Endothelial cell of umbilical vein (primary cell): ENCODE measurements around the gene KCNC1. TPM values are rescaled to one million over a fixed set of nuclear protein-coding genes. Genes with fewer than 3 reads are reported as not detected.

Source experiments
- BruUV-seq: library from RNA; stranded (reverse); fragments of 400-500 nt; replicated peaks from 2 replicates; lab custom pipeline; 2021; lab: Mats Ljungman, UMichigan
- CTCF ChIA-PET: fragments of 300-600, 350-600 bp; sonication (Branson Sonifier 250); formaldehyde crosslinking; loops from one replicate; lab custom pipeline; 2021; ENCODE audit warnings: antibody characterized with exemption, inconsistent platforms; lab: Charles Lee
- POLR2A ChIA-PET: fragments of 300-600, 350-600 bp; sonication (Branson Sonifier 250); formaldehyde crosslinking; loops from one replicate; lab custom pipeline; 2021; ENCODE audit warnings: antibody characterized with exemption, inconsistent platforms; lab: Charles Lee
- DNase-seq: peaks from one replicate; pipeline ENCODE4 v3.0.0-alpha.2; 2011; ENCODE audit warnings: low read depth, low spot score
- FAIRE-seq: peaks from 2 replicates; lab custom pipeline; 2011; peaks lifted over from hg19 to GRCh38; lab: Jason Lieb, UNC
- H2AFZ ChIP-seq: 2 replicates; pipeline ENCODE4 v1.6.0; 2012; ENCODE audit warnings: low read depth, low read length, control low read depth, inconsistent platforms
- H3K27ac ChIP-seq: 2 replicates; pipeline ENCODE4 v1.5.1; 2011; ENCODE audit warnings: low read depth, mild to moderate bottlenecking, control low read depth, low read length, moderate library complexity; ENCODE audit not compliant: insufficient read depth
- H3K27me3 ChIP-seq, 2 experiments: 2 replicates each; pipeline versions ENCODE4 v1.6.0 to v1.6.1; 2011; ENCODE audit warnings: low read length in 2 of 2, mixed read lengths in 1 of 2; ENCODE audit not compliant: control insufficient read depth in 2 of 2, insufficient read depth in 2 of 2
- H3K36me3 ChIP-seq, 2 experiments: 2 replicates in 1 of 2; 3 replicates in 1 of 2; pipeline ENCODE4 v1.5.1; 2011; ENCODE audit warnings: low read length in 2 of 2, mild to moderate bottlenecking in 1 of 2, moderate library complexity in 1 of 2; ENCODE audit not compliant: control insufficient read depth in 2 of 2, insufficient read depth in 2 of 2; ENCODE audit errors: extremely low read depth in 1 of 2
- H3K4me1 ChIP-seq: 3 replicates; pipeline ENCODE4 v1.5.1; 2011; ENCODE audit warnings: mild to moderate bottlenecking, low read length; ENCODE audit not compliant: control insufficient read depth, insufficient read depth; ENCODE audit errors: extremely low read depth
- H3K4me2 ChIP-seq: 2 replicates; pipeline ENCODE4 v1.6.1; 2011; ENCODE audit warnings: low read length, control low read depth, mixed read lengths; ENCODE audit not compliant: insufficient read depth
- H3K4me3 ChIP-seq, 3 experiments: fragments of 200-600 bp in 1 of 3; sonication (generic), shearing (Covaris generic) in 1 of 3; replicated peaks in 1 of 3; 2 replicates each; pipeline ENCODE4 v1.5.1; 2011 to 2016; ENCODE audit warnings: control low read depth in 3 of 3, low read length in 3 of 3, mild to moderate bottlenecking in 2 of 3, inconsistent platforms in 1 of 3, low read depth in 1 of 3, moderate library complexity in 1 of 3; ENCODE audit not compliant: insufficient read depth in 1 of 3
- H3K79me2 ChIP-seq: 2 replicates; pipeline ENCODE4 v1.6.0; 2012; ENCODE audit warnings: low read length, inconsistent platforms; ENCODE audit not compliant: control insufficient read depth, insufficient read depth
- H3K9ac ChIP-seq: replicated peaks from 2 replicates; pipeline ENCODE3; 2011; ENCODE audit warnings: low read length, control low read depth; ENCODE audit not compliant: insufficient read depth; ENCODE audit errors: extremely low read depth
- H3K9me1 ChIP-seq: replicated peaks from 3 replicates; pipeline ENCODE4 v1.6.0; 2011; ENCODE audit warnings: mild to moderate bottlenecking, low read length; ENCODE audit not compliant: control insufficient read depth, insufficient read depth; ENCODE audit errors: extremely low read depth
- H3K9me3 ChIP-seq: replicated peaks from 2 replicates; pipeline ENCODE4 v1.5.1; 2012; ENCODE audit warnings: low read length, inconsistent platforms; ENCODE audit not compliant: control insufficient read depth, insufficient read depth
- H4K20me1 ChIP-seq: replicated peaks from 2 replicates; pipeline ENCODE3; 2011; ENCODE audit warnings: mild to moderate bottlenecking, low read length; ENCODE audit not compliant: control insufficient read depth, insufficient read depth; ENCODE audit errors: extremely low read depth
- EZH2 ChIP-seq: IDR thresholded peaks from 2 replicates; pipeline ENCODE4 v1.6.1; 2012; ENCODE audit warnings: borderline replicate concordance, low read depth, mild to moderate bottlenecking, moderate library complexity, low read length, inconsistent platforms; ENCODE audit not compliant: severe bottlenecking
- FOS ChIP-seq: IDR thresholded peaks from 2 replicates; pipeline ENCODE4 v1.6.1; 2011; ENCODE audit warnings: mild to moderate bottlenecking, low read length, moderate library complexity, borderline replicate concordance; ENCODE audit not compliant: insufficient read depth
- GATA2 ChIP-seq: IDR thresholded peaks from 2 replicates; pipeline ENCODE4 v1.7.0; 2011; ENCODE audit warnings: low read depth, mild to moderate bottlenecking, moderate library complexity, mixed read lengths, low read length; ENCODE audit not compliant: insufficient read length, insufficient read depth
- JUN ChIP-seq: IDR thresholded peaks from 2 replicates; pipeline ENCODE4 v1.6.1; 2011; ENCODE audit warnings: borderline replicate concordance, low read depth; ENCODE audit not compliant: insufficient read length, insufficient read depth
- MYC ChIP-seq: IDR thresholded peaks from one replicate; pipeline ENCODE4 v1.6.1; 2011; ENCODE audit warnings: mild to moderate bottlenecking, low read depth, low read length
- POLR2A ChIP-seq: IDR thresholded peaks from 2 replicates; pipeline ENCODE4 v1.6.1; 2012; ENCODE audit warnings: low read depth, mild to moderate bottlenecking, control low read depth, low read length
- POLR2AphosphoS5 ChIP-seq: IDR thresholded peaks from 2 replicates; pipeline ENCODE4 v1.6.1; 2012; ENCODE audit warnings: low read depth, mild to moderate bottlenecking, control low read depth, low read length, moderate library complexity; ENCODE audit not compliant: insufficient read depth
- dilution Hi-C: fragments of 300-500 bp; cut with MboI; formaldehyde crosslinking; loops from one replicate; pipeline ENCODE4 v1.15.0; 2019; ENCODE audit warnings: low sequenced_read_pairs; ENCODE audit not compliant: extremely low pct_ligation_motif_present
- intact Hi-C: fragments of 100-400 bp; cut with micrococcal nuclease; formaldehyde crosslinking; loops from one replicate; pipeline ENCODE4 v1.10.0; 2022
- polyA plus RNA-seq, 4 experiments: library from polyadenylated mRNA; depleted of rRNA in 3 of 4; stranded (reverse) in 3 of 4; unstranded in 1 of 4; fragments of >200 nt; gene quantifications; 2 replicates each; pipeline versions ENCODE4 v1.2.1 to v1.2.3, GENCODE V29; 2011 to 2012; ENCODE audit warnings: missing spikeins in 1 of 4
- total RNA-seq: library from RNA; stranded (reverse); gene quantifications from 2 replicates; pipeline ENCODE4 v1.2.3, GENCODE V29; 2021
- TF ChIP-seq, protein P1 (sequence below), 2 donors: IDR thresholded peaks; 1 replicate in 1 of 2; 2 replicates in 1 of 2; pipeline ENCODE4 v1.5.1; 2011; ENCODE audit warnings: low read length in 2 of 2, mild to moderate bottlenecking in 2 of 2, moderate library complexity in 2 of 2, control low read depth in 1 of 2, inconsistent platforms in 1 of 2, low read depth in 1 of 2; ENCODE audit not compliant: insufficient read depth in 1 of 2; ENCODE audit errors: extremely low read depth in 1 of 2
- TF ChIP-seq, protein P2 (sequence below): IDR thresholded peaks from 2 replicates; pipeline ENCODE4 v1.6.1; 2011; ENCODE audit not compliant: insufficient read depth, insufficient read length

Gene KCNC1
- total and polyA plus RNA-seq, 2 donors (not counting 3 experiments of a cell fraction or from before 2014, with no cell fraction given), result not detected

DNA sequence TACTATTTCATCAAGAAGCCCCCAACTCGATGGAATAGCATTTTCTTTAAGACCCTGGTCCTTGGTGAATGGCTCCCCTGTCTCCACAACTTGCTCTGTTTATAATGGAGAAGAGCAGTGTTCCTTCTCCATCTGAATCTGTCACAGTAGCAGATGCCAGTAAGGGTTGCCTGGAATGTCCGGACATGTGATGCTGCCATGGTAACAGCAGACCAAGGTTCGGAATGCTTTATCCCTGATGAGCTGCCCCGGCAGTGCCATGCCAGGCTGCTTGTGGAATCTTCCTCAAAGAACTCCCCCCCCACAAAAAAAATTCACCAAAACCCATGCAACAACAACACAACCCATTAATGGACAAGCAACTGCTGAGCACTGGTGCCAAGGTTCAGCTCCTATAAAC is 72.5 kb downstream of the KCNC1 start:
- FAIRE-seq (no peak), DNase-seq (no peak)
- intact Hi-C loops (no loop called here), dilution Hi-C loops (no loop called here)
- Histone ChIP-seq H2AFZ (no peak overlapping the region), H3K36me3 (no peaks in the 10 kb centered on the region), H3K9me1 (no peaks in the 10 kb centered on the region), H3K9ac (no peak overlapping the region), H3K27me3 (no peaks in the 10 kb centered on the region), H3K4me3 (no peak overlapping the region), H3K79me2 (no peaks in the 10 kb centered on the region), H4K20me1 (no peaks in the 10 kb centered on the region), H3K4me1 (no peaks in the 10 kb centered on the region), H3K27ac (no peak overlapping the region), H3K9me3 (no peaks in the 10 kb centered on the region), H3K4me2 (no peak overlapping the region)
- TF ChIP-seq, protein P1, sequence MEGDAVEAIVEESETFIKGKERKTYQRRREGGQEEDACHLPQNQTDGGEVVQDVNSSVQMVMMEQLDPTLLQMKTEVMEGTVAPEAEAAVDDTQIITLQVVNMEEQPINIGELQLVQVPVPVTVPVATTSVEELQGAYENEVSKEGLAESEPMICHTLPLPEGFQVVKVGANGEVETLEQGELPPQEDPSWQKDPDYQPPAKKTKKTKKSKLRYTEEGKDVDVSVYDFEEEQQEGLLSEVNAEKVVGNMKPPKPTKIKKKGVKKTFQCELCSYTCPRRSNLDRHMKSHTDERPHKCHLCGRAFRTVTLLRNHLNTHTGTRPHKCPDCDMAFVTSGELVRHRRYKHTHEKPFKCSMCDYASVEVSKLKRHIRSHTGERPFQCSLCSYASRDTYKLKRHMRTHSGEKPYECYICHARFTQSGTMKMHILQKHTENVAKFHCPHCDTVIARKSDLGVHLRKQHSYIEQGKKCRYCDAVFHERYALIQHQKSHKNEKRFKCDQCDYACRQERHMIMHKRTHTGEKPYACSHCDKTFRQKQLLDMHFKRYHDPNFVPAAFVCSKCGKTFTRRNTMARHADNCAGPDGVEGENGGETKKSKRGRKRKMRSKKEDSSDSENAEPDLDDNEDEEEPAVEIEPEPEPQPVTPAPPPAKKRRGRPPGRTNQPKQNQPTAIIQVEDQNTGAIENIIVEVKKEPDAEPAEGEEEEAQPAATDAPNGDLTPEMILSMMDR (IDR thresholded peaks at IDR 0.05; ENCODE audit: extremely low read depth in 1 of 2, insufficient read depth in 1 of 2, low read depth in 1 of 2, low read length in 2 of 2), result no peak
- TF ChIP-seq, protein P2, sequence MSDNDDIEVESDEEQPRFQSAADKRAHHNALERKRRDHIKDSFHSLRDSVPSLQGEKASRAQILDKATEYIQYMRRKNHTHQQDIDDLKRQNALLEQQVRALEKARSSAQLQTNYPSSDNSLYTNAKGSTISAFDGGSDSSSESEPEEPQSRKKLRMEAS, result no peak
- TF ChIP-seq FOS, result no peak
- TF ChIP-seq POLR2AphosphoS5, result no peak
- TF ChIP-seq JUN, result no peak
- no peak for TF ChIP-seq EZH2
- no peak for TF ChIP-seq GATA2
- TF ChIP-seq MYC, result no peak
- no peak for TF ChIP-seq POLR2A
- ChIA-PET POLR2A (no interaction called here), CTCF (no interaction called here)
- BruUV-seq, result no TSS peak
